Breast epithelium (tissue), 3 donors: ENCODE results near the gene RBM19.

Source experiments
- POLR2A ChIP-seq: fragments of 450-650 bp; IDR thresholded peaks from one replicate; pipeline ENCODE4 v1.6.1; 2016; ENCODE audit warnings: antibody characterized with exemption, mild to moderate bottlenecking, moderate library complexity
- POLR2AphosphoS5 ChIP-seq, 3 donors: sonication (generic); formaldehyde crosslinking; IDR thresholded peaks; one replicate each; pipeline ENCODE4 v1.6.1; 2017; ENCODE audit warnings: antibody characterized with exemption in 3 of 3
- TF ChIP-seq, protein P1 (sequence below), 3 donors: fragments of 450-650 bp; IDR thresholded peaks; one replicate each; pipeline ENCODE4 v1.5.1; 2016 to 2017; ENCODE audit warnings: antibody characterized with exemption in 3 of 3, mild to moderate bottlenecking in 3 of 3, moderate library complexity in 3 of 3

- TF ChIP-seq, protein P1, sequence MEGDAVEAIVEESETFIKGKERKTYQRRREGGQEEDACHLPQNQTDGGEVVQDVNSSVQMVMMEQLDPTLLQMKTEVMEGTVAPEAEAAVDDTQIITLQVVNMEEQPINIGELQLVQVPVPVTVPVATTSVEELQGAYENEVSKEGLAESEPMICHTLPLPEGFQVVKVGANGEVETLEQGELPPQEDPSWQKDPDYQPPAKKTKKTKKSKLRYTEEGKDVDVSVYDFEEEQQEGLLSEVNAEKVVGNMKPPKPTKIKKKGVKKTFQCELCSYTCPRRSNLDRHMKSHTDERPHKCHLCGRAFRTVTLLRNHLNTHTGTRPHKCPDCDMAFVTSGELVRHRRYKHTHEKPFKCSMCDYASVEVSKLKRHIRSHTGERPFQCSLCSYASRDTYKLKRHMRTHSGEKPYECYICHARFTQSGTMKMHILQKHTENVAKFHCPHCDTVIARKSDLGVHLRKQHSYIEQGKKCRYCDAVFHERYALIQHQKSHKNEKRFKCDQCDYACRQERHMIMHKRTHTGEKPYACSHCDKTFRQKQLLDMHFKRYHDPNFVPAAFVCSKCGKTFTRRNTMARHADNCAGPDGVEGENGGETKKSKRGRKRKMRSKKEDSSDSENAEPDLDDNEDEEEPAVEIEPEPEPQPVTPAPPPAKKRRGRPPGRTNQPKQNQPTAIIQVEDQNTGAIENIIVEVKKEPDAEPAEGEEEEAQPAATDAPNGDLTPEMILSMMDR (IDR thresholded peaks at IDR 0.05) = no peak
- no peak for TF ChIP-seq POLR2A
- no peak for TF ChIP-seq POLR2AphosphoS5 (IDR thresholded peaks at IDR 0.05)
Measured at GRCh38 chr12:113813229-113813541, 152.9 kb downstream of the RBM19 start.
